Smooth muscle cell (in vitro differentiated cells): ENCODE measurements around the gene CCL15. TPM values are rescaled to one million over a fixed set of nuclear protein-coding genes. Genes with fewer than 3 reads are reported as not detected.
A peak's percentile ranks its signal among the peaks of the same experiment; 100 is the strongest.

Experiments used
- DNase-seq: peaks from one replicate; lab custom pipeline; 2025; ENCODE audit not compliant: unreplicated experiment; lab: John Stamatoyannopoulos, UW
- H2AFZ ChIP-seq: fragments of 200-600 bp; sonication (generic); 2 replicates; pipeline ENCODE4 v1.6.0; 2016; ENCODE audit warnings: antibody characterized with exemption, low read depth, mild to moderate bottlenecking
- H3F3A ChIP-seq: fragments of 200-600 bp; sonication (generic); 2 replicates; pipeline ENCODE4 v1.6.0; 2017; ENCODE audit warnings: antibody characterized with exemption, low read depth
- H3K27ac ChIP-seq: fragments of 200-600 bp; sonication (generic); 2 replicates; pipeline ENCODE4 v1.5.1; 2016; ENCODE audit warnings: low read depth, mild to moderate bottlenecking
- H3K27me3 ChIP-seq: fragments of 200-600 bp; sonication (generic); 2 replicates; pipeline ENCODE4 v1.6.1; 2016; ENCODE audit warnings: low read depth, mild to moderate bottlenecking
- H3K36me3 ChIP-seq: fragments of 200-600 bp; sonication (generic); 2 replicates; pipeline ENCODE4 v1.5.1; 2016; ENCODE audit warnings: low read depth
- H3K4me1 ChIP-seq: fragments of 200-600 bp; sonication (generic); 2 replicates; pipeline ENCODE4 v1.5.1; 2016; ENCODE audit warnings: low read depth
- H3K4me2 ChIP-seq: fragments of 200-600 bp; sonication (generic); 2 replicates; pipeline ENCODE4 v1.6.0; 2016; ENCODE audit warnings: mild to moderate bottlenecking
- H3K4me3 ChIP-seq: fragments of 200-600 bp; sonication (generic); 2 replicates; pipeline ENCODE4 v1.5.1; 2016; ENCODE audit warnings: mild to moderate bottlenecking
- H3K79me2 ChIP-seq: fragments of 200-600 bp; sonication (generic); 2 replicates; pipeline ENCODE4 v1.6.0; 2016; ENCODE audit warnings: low read depth, mild to moderate bottlenecking
- H3K9ac ChIP-seq: fragments of 200-600 bp; sonication (generic); 2 replicates; pipeline ENCODE4 v1.6.0; 2016; ENCODE audit warnings: low read depth
- H3K9me3 ChIP-seq: fragments of 200-600 bp; sonication (generic); replicated peaks from 2 replicates; pipeline ENCODE4 v1.5.1; 2016; ENCODE audit warnings: low read depth
- H4K20me1 ChIP-seq: fragments of 200-600 bp; sonication (generic); 2 replicates; pipeline ENCODE4 v1.6.0; 2016; ENCODE audit warnings: low read depth
- WGBS: methylation state at CpG from one replicate; pipeline ENCODE4 v1.1.7; 2016; ENCODE audit warnings: low lambda C conversion rate; 5-methylcytosine and 5-hydroxymethylcytosine counted together
- polyA plus RNA-seq: library from polyadenylated mRNA; unstranded; fragments of >200 nt; fragmentation: Nextera tagmentation; extraction: Ambion mirVana; gene quantifications from 2 replicates; pipeline ENCODE4 v1.2.1, GENCODE V29; 2016
- total RNA-seq: library from RNA; depleted of rRNA; stranded (reverse); fragments of >200 nt; gene quantifications from 2 replicates; pipeline ENCODE4 v1.2.3, GENCODE V29; 2014
- TF ChIP-seq, protein P1 (sequence below): fragments of 200-600 bp; sonication (generic); IDR thresholded peaks from 2 replicates; pipeline ENCODE4 v1.5.1; 2017; ENCODE audit warnings: borderline replicate concordance, mild to moderate bottlenecking, antibody characterized with exemption; ENCODE audit not compliant: insufficient read depth, poor library complexity, severe bottlenecking

The CCL15 gene
- total and polyA plus RNA-seq, 2 experiments from 2014 or later = not detected

DNA sequence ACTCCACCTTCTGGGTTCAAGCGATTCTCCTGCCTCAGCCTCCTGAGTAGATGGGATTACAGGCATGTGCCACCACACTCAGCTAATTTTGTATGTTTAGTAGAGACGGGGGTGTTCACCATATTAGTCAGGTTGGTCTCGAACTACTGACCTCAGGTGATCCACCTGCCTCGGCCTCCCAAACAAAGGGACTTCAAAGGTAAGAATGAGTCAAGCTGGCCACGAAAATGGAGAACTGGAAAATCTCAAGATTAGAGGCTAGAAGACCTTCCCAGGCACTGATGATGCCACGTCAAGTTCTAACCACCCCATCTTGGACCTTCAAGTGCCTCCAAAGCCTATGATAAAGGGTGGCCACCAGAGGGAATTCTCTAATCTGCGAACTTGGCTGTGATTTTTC lies 1.3 kb upstream of the CCL15 start:
- no peak overlapping the region for H3K4me2 ChIP-seq
- no peaks in the 10 kb centered on the region for H3K36me3 ChIP-seq
- H3K4me1 ChIP-seq = no peaks in the 10 kb centered on the region
- H3K9ac ChIP-seq = no peak overlapping the region
- no peaks in the 10 kb centered on the region for H3F3A ChIP-seq
- no peak overlapping the region for H3K27ac ChIP-seq
- TF ChIP-seq, protein P1, sequence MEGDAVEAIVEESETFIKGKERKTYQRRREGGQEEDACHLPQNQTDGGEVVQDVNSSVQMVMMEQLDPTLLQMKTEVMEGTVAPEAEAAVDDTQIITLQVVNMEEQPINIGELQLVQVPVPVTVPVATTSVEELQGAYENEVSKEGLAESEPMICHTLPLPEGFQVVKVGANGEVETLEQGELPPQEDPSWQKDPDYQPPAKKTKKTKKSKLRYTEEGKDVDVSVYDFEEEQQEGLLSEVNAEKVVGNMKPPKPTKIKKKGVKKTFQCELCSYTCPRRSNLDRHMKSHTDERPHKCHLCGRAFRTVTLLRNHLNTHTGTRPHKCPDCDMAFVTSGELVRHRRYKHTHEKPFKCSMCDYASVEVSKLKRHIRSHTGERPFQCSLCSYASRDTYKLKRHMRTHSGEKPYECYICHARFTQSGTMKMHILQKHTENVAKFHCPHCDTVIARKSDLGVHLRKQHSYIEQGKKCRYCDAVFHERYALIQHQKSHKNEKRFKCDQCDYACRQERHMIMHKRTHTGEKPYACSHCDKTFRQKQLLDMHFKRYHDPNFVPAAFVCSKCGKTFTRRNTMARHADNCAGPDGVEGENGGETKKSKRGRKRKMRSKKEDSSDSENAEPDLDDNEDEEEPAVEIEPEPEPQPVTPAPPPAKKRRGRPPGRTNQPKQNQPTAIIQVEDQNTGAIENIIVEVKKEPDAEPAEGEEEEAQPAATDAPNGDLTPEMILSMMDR = no peak
- no peaks in the 10 kb centered on the region for H3K79me2 ChIP-seq
- H3K27me3 ChIP-seq = peaks cover 8% of the 10 kb centered on the region
- H2AFZ ChIP-seq = no peak overlapping the region
- no peaks in the 10 kb centered on the region for H4K20me1 ChIP-seq
- DNase-seq = no peak
- 88% methylated on average over 7 of the region's 7 CpGs for WGBS
- no peak overlapping the region for H3K4me3 ChIP-seq
- no peaks in the 10 kb centered on the region for H3K9me3 ChIP-seq

DNA sequence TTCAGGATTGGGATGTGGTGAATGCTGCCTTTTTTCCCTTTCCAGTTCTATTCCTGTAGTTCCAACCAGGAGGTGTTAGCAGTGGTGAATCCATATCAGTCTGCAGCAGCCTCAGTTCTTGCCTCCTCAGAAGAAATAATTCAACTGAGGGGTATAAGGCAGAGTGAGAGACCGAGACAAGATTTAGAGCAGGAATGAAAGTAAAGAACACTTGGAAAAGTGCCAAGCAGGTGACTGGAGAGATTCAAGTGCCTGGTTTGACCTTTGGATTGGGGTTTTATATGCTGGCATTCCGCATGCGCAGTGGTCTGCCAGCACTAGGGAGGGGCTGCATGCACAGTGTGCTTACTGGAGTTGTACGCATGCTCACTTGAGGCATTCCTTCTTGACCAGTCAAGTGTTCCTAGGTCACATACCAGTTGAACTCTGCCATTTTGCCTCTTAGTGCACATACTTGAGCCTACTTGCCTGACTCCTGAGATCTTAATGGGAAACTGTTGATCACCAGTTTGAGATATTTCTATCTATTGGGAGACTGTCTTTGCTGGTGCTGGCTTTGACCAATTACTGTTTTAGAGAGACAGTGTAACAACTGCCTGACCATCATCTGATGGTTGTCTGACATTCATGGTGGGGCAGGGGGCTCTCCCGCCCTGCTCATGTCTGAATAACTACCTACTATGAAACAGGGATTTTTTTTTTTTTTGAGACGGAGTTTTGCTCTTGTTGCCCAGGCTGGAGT lies 680 bp upstream of the CCL15 start:
- no peak overlapping the region for H3K27ac ChIP-seq
- TF ChIP-seq, protein P1 = no peak
- no peaks in the 10 kb centered on the region for H3K79me2 ChIP-seq
- no peaks in the 10 kb centered on the region for H3F3A ChIP-seq
- H3K9me3 ChIP-seq = no peaks in the 10 kb centered on the region
- no peaks in the 10 kb centered on the region for H3K4me1 ChIP-seq
- no peak overlapping the region for H2AFZ ChIP-seq
- no peak for DNase-seq
- H4K20me1 ChIP-seq = no peaks in the 10 kb centered on the region
- H3K9ac ChIP-seq = no peak overlapping the region
- H3K4me2 ChIP-seq = no peak overlapping the region
- peaks cover 13% of the 10 kb centered on the region for H3K27me3 ChIP-seq
- no peaks in the 10 kb centered on the region for H3K36me3 ChIP-seq
- 93% methylated on average over 6 of the region's 6 CpGs for WGBS
- peak overlapping the region; percentile 25 for H3K4me3 ChIP-seq

DNA sequence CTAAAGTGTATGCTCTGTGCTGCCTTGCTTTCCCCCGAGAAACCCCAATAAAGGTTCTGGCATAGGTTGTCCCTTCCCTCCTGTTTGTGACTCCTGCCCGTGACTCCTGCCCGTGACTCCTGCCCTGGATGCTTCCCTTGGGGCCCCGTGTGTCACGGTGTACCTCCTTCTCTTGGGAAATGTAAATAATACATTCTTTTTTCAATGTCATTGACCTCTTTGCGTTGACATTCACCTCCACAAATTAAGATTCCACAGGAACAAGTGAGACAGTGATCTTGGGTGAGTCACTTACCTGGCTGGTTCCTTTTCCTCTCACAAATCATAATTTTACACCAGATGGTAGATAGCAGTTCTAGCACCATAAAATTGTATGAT lies 632 bp downstream of the CCL15 start:
- DNase-seq = no peak
- Histone ChIP-seq H2AFZ (no peak overlapping the region), H3K4me1 (no peaks in the 10 kb centered on the region), H3K79me2 (no peaks in the 10 kb centered on the region), H3K9ac (no peak overlapping the region), H4K20me1 (no peaks in the 10 kb centered on the region), H3K27me3 (peaks cover 13% of the 10 kb centered on the region), H3K4me2 (no peak overlapping the region), H3K27ac (no peak overlapping the region), H3F3A (no peaks in the 10 kb centered on the region), H3K36me3 (no peaks in the 10 kb centered on the region), H3K4me3 (peak overlapping the region; percentile 25), H3K9me3 (no peaks in the 10 kb centered on the region)
- TF ChIP-seq, protein P1 = no peak
- 89% methylated on average over 6 of the region's 6 CpGs for WGBS

DNA sequence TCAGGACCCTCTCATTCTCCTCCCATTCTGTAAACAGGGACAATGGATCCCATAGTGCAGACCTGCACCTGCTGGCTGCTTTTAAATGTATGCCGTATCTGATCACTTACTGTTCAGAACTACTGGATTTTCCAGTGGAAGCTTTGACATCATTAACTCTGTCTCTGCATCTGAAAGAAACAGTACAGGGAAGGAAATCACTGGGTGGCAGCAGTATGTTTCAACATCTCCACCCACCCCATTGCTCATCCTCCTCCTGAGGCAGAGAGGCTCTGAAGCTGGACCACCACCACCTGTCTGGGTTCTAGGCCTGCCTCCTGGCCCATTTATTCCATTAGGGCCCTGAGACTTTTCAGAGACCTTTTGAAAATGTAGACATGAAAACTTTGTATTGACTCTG lies 2.6 kb downstream of the CCL15 start:
- no peak for DNase-seq
- no peak overlapping the region for H2AFZ ChIP-seq
- no peaks in the 10 kb centered on the region for H3K36me3 ChIP-seq
- H3K9me3 ChIP-seq = no peaks in the 10 kb centered on the region
- no peaks in the 10 kb centered on the region for H3K79me2 ChIP-seq
- TF ChIP-seq, protein P1 = no peak
- no peaks in the 10 kb centered on the region for H4K20me1 ChIP-seq
- H3K9ac ChIP-seq = no peak overlapping the region
- H3K4me3 ChIP-seq = no peak overlapping the region
- no peaks in the 10 kb centered on the region for H3F3A ChIP-seq
- H3K27me3 ChIP-seq = peaks cover 13% of the 10 kb centered on the region
- H3K4me1 ChIP-seq = no peaks in the 10 kb centered on the region
- H3K27ac ChIP-seq = no peak overlapping the region
- H3K4me2 ChIP-seq = no peak overlapping the region
- WGBS = 96% methylated on average over 1 of the region's 1 CpG
